ENCODE data around the gene BHLHE40. TPM values are rescaled to one million over a fixed set of nuclear protein-coding genes. Genes with fewer than 3 reads are reported as not detected.
A peak's percentile ranks its signal among the peaks of the same experiment; 100 is the strongest.

Gene BHLHE40
- total and polyA plus RNA-seq, 7 experiments from 2014 or later: 0.82 to 383 (median 4.3) TPM

GRCh38 chr3:5013021-5013906 lies 34.0 kb downstream of the BHLHE40 start:
- peaks cover 0 to 5% (median 0%) of the 10 kb centered on the region in 5 donors for H3K27me3 Mint-ChIP-seq
- Histone ChIP-seq H3K36me3 (ENCODE audit: control insufficient read depth in 2 of 3, insufficient read depth in 3 of 3, low read length in 3 of 3) (no peaks in the 10 kb centered on the region), H3K9me3 (ENCODE audit: control insufficient read depth in 2 of 3, low read length in 3 of 3) (no peaks in the 10 kb centered on the region), H3K27me3 (ENCODE audit: control insufficient read depth in 2 of 2, insufficient read depth in 2 of 2, low read length in 2 of 2) (no peaks in the 10 kb centered on the region), H3K4me1 (ENCODE audit: control insufficient read depth in 2 of 2, insufficient read depth in 2 of 2, low read length in 2 of 2) (peaks cover 0 to 43% of the 10 kb centered on the region in 2 donors), H3K27ac (ENCODE audit: low read depth, low read length) (no peak overlapping the region), H3K4me3 (ENCODE audit: low read length) (no peak overlapping the region)
- no peak for DNase-seq
- peak overlapping the region in 1 of 9 donors; percentile 83 for H3K27ac Mint-ChIP-seq
- peaks cover 16 to 74% (median 24%) of the 10 kb centered on the region in 7 donors for H3K4me1 Mint-ChIP-seq
- peaks cover 0 to 14% (median 0%) of the 10 kb centered on the region in 5 donors for H3K36me3 Mint-ChIP-seq
- peak; percentile 62 for ATAC-seq
- H3K4me3 Mint-ChIP-seq: peak overlapping the region in 1 of 10 donors; percentile 47
- ChIA-PET CTCF (interaction anchor here (1.0 kb wide), 1 partner anchor 28 kb away, joined by 3 read pairs; no protein-coding TSS in a partner anchor), POLR2A (interaction anchor here (0.6 kb wide), 1 partner anchor 533 kb away, joined by 4 read pairs; no protein-coding TSS in a partner anchor)
- peaks cover 0 to 2% (median 0%) of the 10 kb centered on the region in 11 donors for H3K9me3 Mint-ChIP-seq
- intact Hi-C loops (cut with micrococcal nuclease): no loop called here

GRCh38 chr3:5014391-5014790 lies 35.2 kb downstream of the BHLHE40 start:
- no peak for DNase-seq
- Histone ChIP-seq H3K27me3 (ENCODE audit: control insufficient read depth in 2 of 2, insufficient read depth in 2 of 2, low read length in 2 of 2) (no peaks in the 10 kb centered on the region), H3K27ac (ENCODE audit: low read depth, low read length) (no peak overlapping the region), H3K4me1 (ENCODE audit: control insufficient read depth in 2 of 2, insufficient read depth in 2 of 2, low read length in 2 of 2) (peaks cover 7 to 51% of the 10 kb centered on the region in 2 donors), H3K4me3 (ENCODE audit: low read length) (no peak overlapping the region), H3K9me3 (ENCODE audit: control insufficient read depth in 2 of 3, low read length in 3 of 3) (no peaks in the 10 kb centered on the region), H3K36me3 (ENCODE audit: control insufficient read depth in 2 of 3, insufficient read depth in 3 of 3, low read length in 3 of 3) (no peaks in the 10 kb centered on the region)
- ATAC-seq: no peak
- H3K36me3 Mint-ChIP-seq: peaks cover 0 to 12% (median 0%) of the 10 kb centered on the region in 5 donors
- H3K27ac Mint-ChIP-seq: peak overlapping the region in 2 of 9 donors; percentile 11 to 13
- peak overlapping the region in 2 of 10 donors; percentile 18 to 58 for H3K4me3 Mint-ChIP-seq
- H3K27me3 Mint-ChIP-seq: peaks cover 0 to 5% (median 0%) of the 10 kb centered on the region in 5 donors
- intact Hi-C loops (cut with micrococcal nuclease): no loop called here
- H3K9me3 Mint-ChIP-seq: peaks cover 0 to 2% (median 0%) of the 10 kb centered on the region in 11 donors
- peaks cover 24 to 77% (median 34%) of the 10 kb centered on the region in 7 donors for H3K4me1 Mint-ChIP-seq
- POLR2A ChIA-PET: interaction anchor here (0.6 kb wide), 1 partner anchor 534 kb away, joined by 4 read pairs; no protein-coding TSS in a partner anchor
- CTCF ChIA-PET: no interaction called here

GRCh38 chr3:5015056-5015455 lies 35.8 kb downstream of the BHLHE40 start:
- ChIA-PET POLR2A (interaction anchor here (0.6 kb wide), 1 partner anchor 30 kb away, joined by 3 read pairs; no protein-coding TSS in a partner anchor), CTCF (no interaction called here)
- Mint-ChIP-seq H3K27ac (peak overlapping the region in 3 of 9 donors; percentile 9 to 34 (median 23)), H3K36me3 (peaks cover 0 to 12% (median 0%) of the 10 kb centered on the region in 5 donors), H3K9me3 (peaks cover 0 to 2% (median 0%) of the 10 kb centered on the region in 11 donors), H3K4me3 (peak overlapping the region in 1 of 10 donors; percentile 4), H3K4me1 (peaks cover 30 to 83% (median 40%) of the 10 kb centered on the region in 7 donors), H3K27me3 (peaks cover 0 to 5% (median 0%) of the 10 kb centered on the region in 5 donors)
- Histone ChIP-seq H3K27ac (ENCODE audit: low read depth, low read length) (no peak overlapping the region), H3K4me3 (ENCODE audit: low read length) (no peak overlapping the region), H3K9me3 (ENCODE audit: control insufficient read depth in 2 of 3, low read length in 3 of 3) (no peaks in the 10 kb centered on the region), H3K27me3 (ENCODE audit: control insufficient read depth in 2 of 2, insufficient read depth in 2 of 2, low read length in 2 of 2) (no peaks in the 10 kb centered on the region), H3K36me3 (ENCODE audit: control insufficient read depth in 2 of 3, insufficient read depth in 3 of 3, low read length in 3 of 3) (no peaks in the 10 kb centered on the region), H3K4me1 (ENCODE audit: control insufficient read depth in 2 of 2, insufficient read depth in 2 of 2, low read length in 2 of 2) (peaks cover 14 to 56% of the 10 kb centered on the region in 2 donors)
- DNase-seq (no peak), ATAC-seq (no peak)
- intact Hi-C loops (cut with micrococcal nuclease): no loop called here

GRCh38 chr3:5016211-5017161 lies 37.2 kb downstream of the BHLHE40 start:
- Mint-ChIP-seq H3K4me1 (peaks cover 30 to 88% (median 41%) of the 10 kb centered on the region in 7 donors), H3K9me3 (peaks cover 0 to 2% (median 0%) of the 10 kb centered on the region in 11 donors), H3K27me3 (peaks cover 0 to 5% (median 0%) of the 10 kb centered on the region in 5 donors), H3K36me3 (peaks cover 0 to 12% (median 0%) of the 10 kb centered on the region in 5 donors), H3K4me3 (peak overlapping the region in 1 of 10 donors; percentile 54), H3K27ac (peak overlapping the region in 6 of 9 donors; percentile 6 to 83 (median 52))
- intact Hi-C loops (cut with micrococcal nuclease): loop anchor here in 1 of 2 donors (1.0 kb wide), 1 partner anchor 8 kb away; no protein-coding TSS in a partner anchor
- ChIA-PET CTCF (interaction anchor here (0.5 to 2.2 kb wide), 2 partner anchors 68 to 305 kb away, joined by 3 to 8 read pairs; no protein-coding TSS in a partner anchor), POLR2A (interaction anchor here (0.8 kb wide), 1 partner anchor 523 kb away, joined by 3 read pairs; no protein-coding TSS in a partner anchor)
- Histone ChIP-seq H3K36me3 (ENCODE audit: control insufficient read depth in 2 of 3, insufficient read depth in 3 of 3, low read length in 3 of 3) (no peaks in the 10 kb centered on the region), H3K27me3 (ENCODE audit: control insufficient read depth in 2 of 2, insufficient read depth in 2 of 2, low read length in 2 of 2) (no peaks in the 10 kb centered on the region), H3K4me3 (ENCODE audit: low read length) (no peak overlapping the region), H3K9me3 (ENCODE audit: control insufficient read depth in 2 of 3, low read length in 3 of 3) (no peaks in the 10 kb centered on the region), H3K4me1 (ENCODE audit: control insufficient read depth in 2 of 2, insufficient read depth in 2 of 2, low read length in 2 of 2) (peaks cover 17 to 45% of the 10 kb centered on the region in 2 donors), H3K27ac (ENCODE audit: low read depth, low read length) (no peak overlapping the region)
- no peak for DNase-seq
- ATAC-seq: peak; percentile 57

- ChIA-PET POLR2A (interaction anchor here (2.2 kb wide), 1 partner anchor 31 kb away, joined by 9 read pairs; no protein-coding TSS in a partner anchor), CTCF (interaction anchor here (2.2 kb wide), 1 partner anchor 307 kb away, joined by 8 read pairs; no protein-coding TSS in a partner anchor)
- no peak for DNase-seq
- Mint-ChIP-seq H3K4me1 (peaks cover 22 to 86% (median 32%) of the 10 kb centered on the region in 7 donors), H3K4me3 (peak overlapping the region in 2 of 10 donors; percentile 33 to 41), H3K36me3 (peaks cover 0 to 7% (median 0%) of the 10 kb centered on the region in 5 donors), H3K27me3 (peaks cover 0 to 5% (median 0%) of the 10 kb centered on the region in 5 donors), H3K27ac (peak overlapping the region in 4 of 9 donors; percentile 36 to 83 (median 46)), H3K9me3 (peaks cover 0 to 2% (median 0%) of the 10 kb centered on the region in 11 donors)
- H3K27me3 ChIP-seq (ENCODE audit: control insufficient read depth in 2 of 2, insufficient read depth in 2 of 2, low read length in 2 of 2): no peaks in the 10 kb centered on the region
- H3K27ac ChIP-seq (ENCODE audit: low read depth, low read length): no peak overlapping the region
- no peaks in the 10 kb centered on the region for H3K36me3 ChIP-seq (ENCODE audit: control insufficient read depth in 2 of 3, insufficient read depth in 3 of 3, low read length in 3 of 3)
- intact Hi-C loops (cut with micrococcal nuclease): loop anchor here (2.0 kb wide), 2 partner anchors 31 to 195 kb away; no protein-coding TSS in a partner anchor
- peak; percentile 11 for ATAC-seq
- no peak overlapping the region for H3K4me3 ChIP-seq (ENCODE audit: low read length)
- H3K4me1 ChIP-seq (ENCODE audit: control insufficient read depth in 2 of 2, insufficient read depth in 2 of 2, low read length in 2 of 2): peaks cover 17 to 34% of the 10 kb centered on the region in 2 donors
- no peaks in the 10 kb centered on the region for H3K9me3 ChIP-seq (ENCODE audit: control insufficient read depth in 2 of 3, low read length in 3 of 3)
Observed at GRCh38 chr3:5017925-5018531, 38.8 kb downstream of the BHLHE40 start.
